GM19372 (cell line): ENCODE data around the gene HOXD8.

Experiments used
- ATAC-seq: cut with Tn5 transposase; IDR thresholded peaks from one replicate; pipeline ENCODE4 v1.9.1; 2021; ENCODE audit warnings: mild to moderate bottlenecking, low read depth, moderate library complexity; ENCODE audit not compliant: unreplicated experiment

HOXD8 gene

GRCh38 chr2:176089843-176090395 is 39.6 kb upstream of the HOXD8 start:
- no peak for ATAC-seq

- no peak for ATAC-seq
These were observed 38.6 kb upstream of the HOXD8 start for GRCh38 chr2:176090862-176091261.

DNA sequence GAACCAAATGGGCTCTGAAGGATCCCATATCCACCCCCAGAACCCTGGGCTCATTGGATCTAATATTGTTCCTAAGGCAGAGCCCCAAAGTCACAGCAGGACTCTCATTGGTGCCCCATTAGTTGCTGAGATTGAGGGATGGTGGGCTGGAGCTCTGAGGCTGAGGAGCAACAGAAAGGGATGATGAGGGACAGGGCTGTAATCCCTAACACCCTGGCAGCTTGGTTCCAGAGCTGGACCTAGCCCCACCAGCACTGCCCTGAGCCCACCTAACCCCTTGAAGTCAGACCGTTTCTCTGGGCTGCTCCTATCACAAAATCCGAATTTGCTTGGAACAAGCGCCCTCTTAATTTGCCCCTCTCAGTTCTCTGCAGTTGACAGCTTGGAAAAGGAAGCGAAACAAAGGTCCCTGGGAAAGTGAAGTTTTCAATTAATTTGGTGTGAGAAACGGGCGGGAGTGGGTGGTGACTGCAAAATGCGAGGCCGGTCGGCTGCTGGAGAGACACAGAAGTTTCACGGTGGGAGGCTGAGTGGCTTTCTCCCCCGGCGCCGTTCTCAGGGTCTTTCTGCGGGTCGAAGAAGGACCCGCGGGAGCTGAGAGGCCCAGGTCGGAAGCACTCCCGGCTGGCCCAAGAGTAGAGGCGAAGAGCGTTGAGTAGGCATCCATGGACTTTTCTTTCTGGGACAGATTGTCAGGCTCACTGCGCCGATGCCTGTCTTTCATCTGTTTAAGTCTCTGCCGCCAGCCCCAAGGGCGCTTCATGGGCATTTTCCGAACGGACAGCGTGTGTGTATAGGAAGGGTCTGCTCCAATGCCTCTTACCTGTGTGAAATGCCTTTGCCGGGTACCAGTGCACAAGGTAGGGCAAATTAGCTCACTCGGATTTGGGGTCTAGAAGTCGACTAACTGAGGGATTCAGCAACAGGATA is 37.9 kb upstream of the HOXD8 start:
- ATAC-seq, result no peak

GRCh38 chr2:176092270-176093144 is 37.0 kb upstream of the HOXD8 start, which contains the start of gene HOXD13:
Gene HOXD13, plus strand, starts transcription at chr2:176092721. Its CDS starts 170 bp downstream, at chr2:176092891.
- no peak for ATAC-seq

- ATAC-seq, result no peak
These were observed 36.2 kb upstream of the HOXD8 start for GRCh38 chr2:176093145-176093897.

DNA sequence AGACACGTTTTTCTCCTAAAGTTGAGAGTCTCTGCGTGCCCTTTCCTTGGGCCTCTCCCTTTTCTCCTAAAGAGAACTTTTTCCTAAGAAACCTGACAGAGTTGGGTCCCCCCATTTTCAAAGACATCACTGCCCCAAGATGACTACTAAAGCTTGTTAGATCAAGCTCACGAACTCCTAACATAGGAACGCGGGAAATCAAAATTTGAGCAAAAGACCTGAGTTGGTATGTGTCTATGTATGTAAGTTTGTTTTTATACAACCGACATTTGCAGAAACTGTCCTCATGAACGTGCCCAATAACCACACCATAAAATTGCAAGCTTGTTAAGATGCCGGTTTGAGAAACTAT is 35.6 kb upstream of the HOXD8 start:
- no peak for ATAC-seq

- no peak for ATAC-seq
These were observed 35.2 kb upstream of the HOXD8 start for GRCh38 chr2:176094349-176094748.

GRCh38 chr2:176095421-176095820 is 34.1 kb upstream of the HOXD8 start:
- ATAC-seq, result no peak

GRCh38 chr2:176096243-176096985 is 33.1 kb upstream of the HOXD8 start:
- no peak for ATAC-seq

- peak; percentile 87 for ATAC-seq
These were observed 32.3 kb upstream of the HOXD8 start for GRCh38 chr2:176096986-176097819.

GRCh38 chr2:176097820-176098365 is 31.6 kb upstream of the HOXD8 start:
- ATAC-seq, result no peak

DNA sequence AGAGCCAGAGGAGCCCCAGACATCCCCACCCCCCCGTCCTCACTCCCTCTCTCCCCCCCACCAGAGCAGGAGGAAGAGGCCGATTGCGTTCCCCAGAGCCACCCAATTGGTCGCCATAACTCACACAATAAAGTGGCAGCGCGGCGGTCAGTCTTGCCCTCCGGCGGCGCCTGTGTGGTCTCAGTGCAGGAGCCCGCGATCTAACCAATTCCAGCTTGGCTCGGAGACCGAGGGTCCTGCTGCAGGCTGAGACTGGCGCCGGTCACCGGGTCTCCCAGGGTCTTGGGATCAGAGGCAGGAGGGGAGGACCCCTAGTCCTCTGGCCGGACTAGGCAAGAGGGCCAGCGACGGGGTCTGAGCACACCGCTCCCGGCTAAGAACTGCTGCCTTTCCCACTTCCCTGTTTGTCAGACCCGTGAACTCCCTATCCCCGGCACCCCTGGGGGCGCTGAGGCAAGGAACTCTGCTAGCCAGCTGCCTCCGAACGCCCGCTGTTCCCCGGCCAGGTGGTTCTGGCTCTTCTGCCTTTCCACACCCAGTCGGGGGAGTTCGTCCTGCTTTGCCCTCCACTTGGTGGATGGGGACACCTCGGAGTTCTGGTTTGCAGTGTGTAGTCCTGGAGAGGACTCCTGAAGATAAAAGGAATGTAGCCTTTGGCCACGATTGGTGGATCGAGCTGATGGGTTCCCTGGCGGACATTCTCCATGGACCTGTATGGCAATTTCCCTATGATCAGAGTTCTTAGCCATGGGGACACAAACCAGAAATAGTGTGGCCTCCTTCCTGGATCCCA is 30.9 kb upstream of the HOXD8 start:
- ATAC-seq, result no peak

GRCh38 chr2:176099159-176099727 is 30.3 kb upstream of the HOXD8 start:
- ATAC-seq, result no peak

DNA sequence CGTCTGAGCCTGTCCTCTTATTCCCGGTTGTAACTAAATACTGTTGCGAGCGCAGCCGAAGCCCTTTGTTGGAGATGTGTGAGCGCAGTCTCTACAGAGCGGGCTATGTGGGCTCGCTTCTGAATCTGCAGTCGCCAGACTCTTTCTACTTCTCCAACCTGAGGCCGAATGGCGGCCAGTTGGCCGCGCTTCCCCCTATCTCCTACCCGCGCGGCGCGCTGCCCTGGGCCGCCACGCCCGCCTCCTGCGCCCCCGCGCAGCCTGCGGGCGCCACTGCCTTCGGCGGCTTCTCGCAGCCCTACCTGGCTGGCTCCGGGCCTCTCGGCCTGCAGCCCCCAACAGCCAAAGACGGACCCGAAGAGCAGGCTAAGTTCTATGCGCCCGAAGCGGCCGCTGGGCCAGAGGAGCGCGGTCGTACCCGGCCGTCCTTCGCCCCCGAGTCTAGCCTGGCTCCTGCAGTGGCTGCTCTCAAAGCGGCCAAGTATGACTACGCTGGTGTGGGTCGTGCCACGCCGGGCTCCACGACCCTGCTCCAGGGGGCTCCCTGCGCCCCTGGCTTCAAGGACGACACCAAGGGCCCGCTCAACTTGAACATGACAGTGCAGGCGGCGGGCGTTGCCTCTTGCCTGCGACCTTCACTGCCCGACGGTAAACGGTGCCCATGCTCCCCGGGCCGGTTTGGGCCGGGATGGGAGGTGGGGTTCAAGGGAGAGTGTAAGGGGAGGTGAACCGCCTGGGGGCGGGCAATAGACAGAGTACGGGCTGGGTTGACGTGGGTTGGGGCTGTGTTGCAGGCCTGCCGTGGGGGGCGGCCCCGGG is 29.6 kb upstream of the HOXD8 start, which contains the start of gene HOXD12:
Gene HOXD12, plus strand, starts transcription at position 68 of the 819 bp plus-strand sequence. Its CDS starts 7 bp downstream, at position 75.
- no peak for ATAC-seq

DNA sequence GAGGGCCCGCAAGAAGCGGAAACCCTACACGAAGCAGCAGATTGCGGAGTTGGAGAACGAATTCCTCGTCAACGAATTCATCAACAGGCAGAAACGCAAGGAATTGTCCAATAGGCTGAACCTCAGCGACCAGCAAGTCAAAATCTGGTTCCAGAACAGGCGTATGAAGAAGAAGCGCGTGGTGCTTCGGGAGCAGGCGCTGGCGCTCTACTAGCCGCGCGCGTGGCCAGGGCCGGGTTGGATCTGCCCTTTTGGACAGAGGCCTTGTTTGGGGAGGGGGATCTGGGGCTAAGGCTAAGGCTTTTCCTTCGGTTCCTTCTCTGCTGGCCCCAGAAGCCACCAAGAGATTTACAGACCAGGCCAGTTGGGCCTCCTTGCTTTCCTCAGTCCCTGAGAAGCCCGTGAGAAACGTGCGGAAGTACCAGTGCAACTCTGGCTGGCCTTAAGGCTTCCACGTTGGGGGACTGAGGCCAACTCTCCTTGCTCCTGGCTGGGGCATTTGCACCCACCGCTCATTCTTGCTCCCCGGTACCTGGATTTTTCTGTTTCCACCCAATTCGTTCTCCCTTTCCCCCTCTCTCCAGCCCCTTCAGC is 28.9 kb upstream of the HOXD8 start:
- no peak for ATAC-seq

GRCh38 chr2:176101216-176101830 is 28.2 kb upstream of the HOXD8 start:
- ATAC-seq, result no peak
